DOHH2 (cell line): Measurements from ENCODE around the gene COX11.

Experiments used
- H3F3A ChIP-seq: fragments of 200-600 bp; sonication (generic), shearing (Covaris generic); 2 replicates; pipeline ENCODE4 v1.6.0; 2016; ENCODE audit warnings: antibody characterized with exemption, mild to moderate bottlenecking; ENCODE audit not compliant: control insufficient read depth, insufficient read depth
- H3K27ac ChIP-seq: fragments of 200-600 bp; sonication (generic); 2 replicates; pipeline ENCODE4 v1.5.1; 2014; ENCODE audit warnings: low read depth, mild to moderate bottlenecking, low read length, moderate library complexity
- H3K27me3 ChIP-seq: fragments of 200-600 bp; sonication (generic); 2 replicates; pipeline ENCODE4 v1.6.1; 2014; ENCODE audit warnings: mild to moderate bottlenecking, low read length, mixed read lengths; ENCODE audit not compliant: control insufficient read depth
- H3K36me3 ChIP-seq: fragments of 200-600 bp; sonication (generic); 2 replicates; pipeline ENCODE4 v1.6.1; 2014; ENCODE audit warnings: mild to moderate bottlenecking, low read length, moderate library complexity, mixed read lengths; ENCODE audit not compliant: control insufficient read depth
- H3K4me1 ChIP-seq: fragments of 200-600 bp; sonication (generic); 2 replicates; pipeline ENCODE4 v1.6.1; 2014; ENCODE audit warnings: mild to moderate bottlenecking, low read length, mixed read lengths; ENCODE audit not compliant: control insufficient read depth
- H3K4me2 ChIP-seq: fragments of 200-600 bp; sonication (generic); 2 replicates; pipeline ENCODE4 v1.6.0; 2014; ENCODE audit warnings: mild to moderate bottlenecking, low read length, moderate library complexity
- H3K4me3 ChIP-seq: fragments of 200-600 bp; sonication (generic); 2 replicates; pipeline ENCODE4 v1.5.1; 2014; ENCODE audit warnings: mild to moderate bottlenecking, low read length, mixed read lengths
- H3K79me2 ChIP-seq: fragments of 200-600 bp; sonication (generic); 2 replicates; pipeline ENCODE4 v1.6.1; 2014; ENCODE audit warnings: mild to moderate bottlenecking, low read length, mixed read lengths; ENCODE audit not compliant: control insufficient read depth
- H3K9me2 ChIP-seq: fragments of 200-600 bp; sonication (generic); replicated peaks from 2 replicates; pipeline ENCODE4 v1.6.1; 2014; ENCODE audit warnings: mild to moderate bottlenecking, low read length, mixed read lengths; ENCODE audit not compliant: control insufficient read depth
- H3K9me3 ChIP-seq: fragments of 200-600 bp; sonication (generic); 2 replicates; pipeline ENCODE4 v1.6.1; 2014; ENCODE audit warnings: antibody characterized with exemption, low read length, mixed read lengths; ENCODE audit not compliant: control insufficient read depth, insufficient read depth
- H4K20me1 ChIP-seq: fragments of 200-600 bp; sonication (generic); 2 replicates; pipeline ENCODE4 v1.6.0; 2014; ENCODE audit warnings: low read depth, mild to moderate bottlenecking, antibody characterized with exemption, low read length, moderate library complexity; ENCODE audit not compliant: control insufficient read depth, insufficient read depth
- EZH2phosphoT487 ChIP-seq: fragments of 200-600 bp; sonication (generic); IDR thresholded peaks from 2 replicates; pipeline ENCODE4 v1.6.1; 2017; ENCODE audit warnings: borderline replicate concordance, mild to moderate bottlenecking, antibody characterized with exemption, low read length, moderate library complexity, mixed read lengths
- TF ChIP-seq, protein P1 (sequence below): fragments of 200-600 bp; sonication (generic); IDR thresholded peaks from one replicate; pipeline ENCODE4 v1.5.1; 2014; ENCODE audit warnings: antibody characterized with exemption, mild to moderate bottlenecking, low read depth, low read length; ENCODE audit not compliant: poor library complexity, severe bottlenecking

COX11 gene

DNA sequence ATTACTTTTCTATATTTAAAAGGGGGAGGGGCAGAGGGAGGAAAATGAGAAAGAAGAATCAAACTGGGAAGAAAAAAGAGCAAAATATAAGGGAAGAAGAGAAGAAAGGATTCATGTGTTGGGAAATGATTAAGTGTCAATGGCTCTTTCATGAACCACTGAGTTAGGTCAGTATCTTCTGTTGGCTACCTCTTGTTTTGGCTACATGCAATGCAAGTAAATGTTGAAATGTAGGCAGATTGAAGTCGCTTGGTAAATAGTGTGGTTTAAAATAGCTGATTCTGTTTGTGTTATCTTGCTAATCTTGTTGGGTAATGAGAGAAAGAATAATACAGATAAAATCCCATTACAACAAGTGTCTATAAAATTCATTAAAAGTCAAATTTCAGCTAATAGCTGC lies 27.2 kb downstream of the COX11 start:
- Histone ChIP-seq H3K27me3 (no peaks in the 10 kb centered on the region), H3K36me3 (no peaks in the 10 kb centered on the region), H3K79me2 (no peaks in the 10 kb centered on the region), H3F3A (no peaks in the 10 kb centered on the region), H3K9me2 (no peaks in the 10 kb centered on the region), H3K4me2 (no peak overlapping the region), H3K4me3 (no peak overlapping the region), H4K20me1 (no peaks in the 10 kb centered on the region), H3K4me1 (no peaks in the 10 kb centered on the region), H3K27ac (no peak overlapping the region), H3K9me3 (no peaks in the 10 kb centered on the region)
- TF ChIP-seq, protein P1, sequence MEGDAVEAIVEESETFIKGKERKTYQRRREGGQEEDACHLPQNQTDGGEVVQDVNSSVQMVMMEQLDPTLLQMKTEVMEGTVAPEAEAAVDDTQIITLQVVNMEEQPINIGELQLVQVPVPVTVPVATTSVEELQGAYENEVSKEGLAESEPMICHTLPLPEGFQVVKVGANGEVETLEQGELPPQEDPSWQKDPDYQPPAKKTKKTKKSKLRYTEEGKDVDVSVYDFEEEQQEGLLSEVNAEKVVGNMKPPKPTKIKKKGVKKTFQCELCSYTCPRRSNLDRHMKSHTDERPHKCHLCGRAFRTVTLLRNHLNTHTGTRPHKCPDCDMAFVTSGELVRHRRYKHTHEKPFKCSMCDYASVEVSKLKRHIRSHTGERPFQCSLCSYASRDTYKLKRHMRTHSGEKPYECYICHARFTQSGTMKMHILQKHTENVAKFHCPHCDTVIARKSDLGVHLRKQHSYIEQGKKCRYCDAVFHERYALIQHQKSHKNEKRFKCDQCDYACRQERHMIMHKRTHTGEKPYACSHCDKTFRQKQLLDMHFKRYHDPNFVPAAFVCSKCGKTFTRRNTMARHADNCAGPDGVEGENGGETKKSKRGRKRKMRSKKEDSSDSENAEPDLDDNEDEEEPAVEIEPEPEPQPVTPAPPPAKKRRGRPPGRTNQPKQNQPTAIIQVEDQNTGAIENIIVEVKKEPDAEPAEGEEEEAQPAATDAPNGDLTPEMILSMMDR = no peak
- TF ChIP-seq EZH2phosphoT487 = no peak

DNA sequence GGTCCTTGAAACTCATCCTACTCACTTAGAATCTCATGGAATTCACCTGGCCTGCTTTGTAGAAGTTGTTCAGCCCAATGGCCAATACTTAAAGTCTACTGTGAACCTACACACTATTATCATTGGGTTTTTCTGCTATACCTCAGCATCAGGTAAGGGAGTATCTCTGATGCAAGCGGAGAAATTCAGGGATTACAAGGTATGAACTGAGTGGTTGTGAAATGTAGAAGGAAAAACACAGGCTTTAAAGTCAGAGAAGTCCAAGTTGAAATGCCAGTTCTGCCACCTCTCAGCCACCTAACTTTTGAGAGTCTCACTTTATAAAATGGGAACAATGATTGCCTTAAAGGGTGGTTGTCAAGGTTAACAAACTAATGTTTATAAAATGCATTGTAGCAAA lies 31.0 kb downstream of the COX11 start:
- TF ChIP-seq, protein P1 = no peak
- no peak for TF ChIP-seq EZH2phosphoT487
- Histone ChIP-seq H4K20me1 (no peaks in the 10 kb centered on the region), H3K36me3 (no peaks in the 10 kb centered on the region), H3K9me2 (no peaks in the 10 kb centered on the region), H3K27me3 (no peaks in the 10 kb centered on the region), H3F3A (no peaks in the 10 kb centered on the region), H3K27ac (no peak overlapping the region), H3K4me1 (no peaks in the 10 kb centered on the region), H3K4me2 (no peak overlapping the region), H3K4me3 (no peak overlapping the region), H3K9me3 (no peaks in the 10 kb centered on the region), H3K79me2 (no peaks in the 10 kb centered on the region)

DNA sequence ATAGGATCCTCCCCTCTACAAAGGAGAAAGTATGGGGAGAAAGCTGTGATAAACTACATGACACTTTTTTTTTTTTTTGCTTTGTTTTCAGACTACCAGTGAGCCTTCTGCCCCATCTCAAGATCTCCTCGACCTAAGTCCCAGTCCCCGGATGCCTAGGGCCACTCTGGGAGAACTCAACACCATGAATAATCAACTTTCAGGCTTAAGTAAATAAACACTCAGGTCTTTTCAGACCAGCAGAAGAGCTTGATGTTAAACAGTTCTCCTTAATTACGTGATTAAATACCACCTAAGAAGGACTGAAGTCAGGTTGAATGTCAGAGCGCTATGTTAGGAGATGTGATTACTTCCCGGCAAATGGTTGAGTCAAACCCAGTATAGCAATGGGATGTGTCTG lies 31.4 kb downstream of the COX11 start:
- no peaks in the 10 kb centered on the region for H3F3A ChIP-seq
- no peak overlapping the region for H3K27ac ChIP-seq
- H3K79me2 ChIP-seq = no peaks in the 10 kb centered on the region
- no peaks in the 10 kb centered on the region for H3K9me2 ChIP-seq
- no peak overlapping the region for H3K4me2 ChIP-seq
- H3K36me3 ChIP-seq = no peaks in the 10 kb centered on the region
- no peaks in the 10 kb centered on the region for H4K20me1 ChIP-seq
- no peaks in the 10 kb centered on the region for H3K27me3 ChIP-seq
- H3K4me3 ChIP-seq = no peak overlapping the region
- TF ChIP-seq, protein P1 = no peak
- TF ChIP-seq EZH2phosphoT487 = no peak
- H3K9me3 ChIP-seq = no peaks in the 10 kb centered on the region
- no peaks in the 10 kb centered on the region for H3K4me1 ChIP-seq

DNA sequence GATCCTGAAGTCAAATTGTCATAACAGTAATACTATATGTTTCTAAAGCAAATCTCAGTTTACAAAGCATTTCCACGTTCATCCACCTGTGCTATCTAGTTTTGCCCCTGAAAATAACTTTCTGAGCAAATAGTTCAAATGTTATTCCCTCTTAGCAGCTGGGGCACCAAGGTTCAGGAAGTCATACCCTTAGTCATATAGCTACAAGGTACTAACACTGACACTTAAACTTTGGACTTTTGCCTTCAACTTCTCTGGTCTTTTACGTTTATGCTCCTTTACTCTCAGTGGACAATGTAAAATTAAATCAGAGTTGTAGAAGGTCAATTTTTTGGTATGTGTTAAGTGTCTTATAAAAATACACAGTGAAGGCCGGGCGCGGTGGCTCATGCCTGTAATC lies 33.0 kb downstream of the COX11 start:
- H3K27ac ChIP-seq = no peak overlapping the region
- no peak overlapping the region for H3K4me3 ChIP-seq
- TF ChIP-seq, protein P1 = no peak
- TF ChIP-seq EZH2phosphoT487 = no peak
- no peaks in the 10 kb centered on the region for H3K9me3 ChIP-seq
- no peaks in the 10 kb centered on the region for H3F3A ChIP-seq
- no peaks in the 10 kb centered on the region for H3K27me3 ChIP-seq
- H4K20me1 ChIP-seq = no peaks in the 10 kb centered on the region
- no peaks in the 10 kb centered on the region for H3K36me3 ChIP-seq
- no peaks in the 10 kb centered on the region for H3K9me2 ChIP-seq
- no peaks in the 10 kb centered on the region for H3K4me1 ChIP-seq
- no peaks in the 10 kb centered on the region for H3K79me2 ChIP-seq
- no peak overlapping the region for H3K4me2 ChIP-seq
